Measurements from ENCODE around the gene OTUD7B. TPM values are rescaled to one million over a fixed set of nuclear protein-coding genes. Genes with fewer than 3 reads are reported as not detected.

Gene OTUD7B
- total RNA-seq, 1 experiment from 2014 or later, result 23.5 TPM

DNA sequence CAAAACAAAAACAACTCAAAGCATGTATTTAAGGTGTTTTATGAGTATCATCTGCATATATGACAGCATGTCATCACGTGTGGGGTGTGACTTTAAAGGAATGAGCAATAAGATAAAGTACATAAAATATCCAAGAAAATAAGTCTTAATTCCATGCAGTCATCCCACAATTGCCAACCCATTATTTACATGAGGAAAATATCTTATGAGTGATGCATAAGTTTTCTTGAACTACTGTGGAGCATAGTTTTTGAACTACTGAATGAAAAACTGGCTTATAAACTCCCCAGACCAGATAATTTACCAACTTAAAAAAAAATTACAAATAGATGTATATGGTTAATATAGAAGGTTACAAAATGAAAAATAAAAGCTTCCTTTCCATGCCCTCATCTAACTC is 44.1 kb downstream of the OTUD7B start:
- H3K23ac ChIP-seq (ENCODE audit: insufficient read length, low read depth, low read length), result no peak overlapping the region
- no peak overlapping the region for H2BK5ac ChIP-seq (ENCODE audit: insufficient read length, low read length)
- H3K4me2 ChIP-seq (ENCODE audit: insufficient read depth, insufficient read length, low read length), result no peak overlapping the region
- H3K14ac ChIP-seq (ENCODE audit: insufficient read depth, low read length), result no peak overlapping the region
- no peaks in the 10 kb centered on the region for H3K4me1 Mint-ChIP-seq
- H3K27me3 ChIP-seq (ENCODE audit: insufficient read depth, low read length), result no peaks in the 10 kb centered on the region
- no peak overlapping the region for H3T11ph ChIP-seq (ENCODE audit: low read length)
- no peak overlapping the region for H2BK20ac ChIP-seq (ENCODE audit: low read depth, low read length, poor library complexity, severe bottlenecking)
- no peak overlapping the region for H2BK120ac ChIP-seq (ENCODE audit: low read depth, low read length, poor library complexity, severe bottlenecking)
- no peak overlapping the region for H3K27ac Mint-ChIP-seq
- H3K27me3 Mint-ChIP-seq (ENCODE audit: low read depth), result no peaks in the 10 kb centered on the region
- H3K9me3 Mint-ChIP-seq, result no peaks in the 10 kb centered on the region
- no peak overlapping the region for H4K5ac ChIP-seq (ENCODE audit: insufficient read length, low read depth, low read length)
- no peak overlapping the region for H2BK12ac ChIP-seq (ENCODE audit: insufficient read length, low read depth, low read length)
- H3K23me2 ChIP-seq (ENCODE audit: insufficient read length, low read depth, low read length, poor library complexity, severe bottlenecking), result no peaks in the 10 kb centered on the region
- no peak overlapping the region for H3K4ac ChIP-seq (ENCODE audit: low read depth, low read length)
- H3K9ac ChIP-seq (ENCODE audit: extremely low read depth, insufficient read length, low read length), result no peak overlapping the region
- H4K20me1 ChIP-seq (ENCODE audit: control insufficient read depth, insufficient read depth, insufficient read length), result no peaks in the 10 kb centered on the region
- H3K4me3 Mint-ChIP-seq, result no peak overlapping the region
- H3K36me3 Mint-ChIP-seq (ENCODE audit: insufficient read depth in 1 of 3, low read depth in 3 of 3), result peaks cover 15 to 51% (median 49%) of the 10 kb centered on the region in 3 experiments; a peak in 6 of 7 replicates
- H3K4me1 ChIP-seq (ENCODE audit: insufficient read depth, low read length), result no peaks in the 10 kb centered on the region
- no peak overlapping the region for H2AK5ac ChIP-seq (ENCODE audit: insufficient read length, low read length)
- H2AFZ ChIP-seq (ENCODE audit: low read length), result no peak overlapping the region
- TF ChIP-seq, protein P1, sequence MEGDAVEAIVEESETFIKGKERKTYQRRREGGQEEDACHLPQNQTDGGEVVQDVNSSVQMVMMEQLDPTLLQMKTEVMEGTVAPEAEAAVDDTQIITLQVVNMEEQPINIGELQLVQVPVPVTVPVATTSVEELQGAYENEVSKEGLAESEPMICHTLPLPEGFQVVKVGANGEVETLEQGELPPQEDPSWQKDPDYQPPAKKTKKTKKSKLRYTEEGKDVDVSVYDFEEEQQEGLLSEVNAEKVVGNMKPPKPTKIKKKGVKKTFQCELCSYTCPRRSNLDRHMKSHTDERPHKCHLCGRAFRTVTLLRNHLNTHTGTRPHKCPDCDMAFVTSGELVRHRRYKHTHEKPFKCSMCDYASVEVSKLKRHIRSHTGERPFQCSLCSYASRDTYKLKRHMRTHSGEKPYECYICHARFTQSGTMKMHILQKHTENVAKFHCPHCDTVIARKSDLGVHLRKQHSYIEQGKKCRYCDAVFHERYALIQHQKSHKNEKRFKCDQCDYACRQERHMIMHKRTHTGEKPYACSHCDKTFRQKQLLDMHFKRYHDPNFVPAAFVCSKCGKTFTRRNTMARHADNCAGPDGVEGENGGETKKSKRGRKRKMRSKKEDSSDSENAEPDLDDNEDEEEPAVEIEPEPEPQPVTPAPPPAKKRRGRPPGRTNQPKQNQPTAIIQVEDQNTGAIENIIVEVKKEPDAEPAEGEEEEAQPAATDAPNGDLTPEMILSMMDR (conservative IDR thresholded peaks at IDR 0.05), result no peak
- H3K56ac ChIP-seq (ENCODE audit: insufficient read length, low read depth, low read length), result no peak overlapping the region
- WGBS (ENCODE audit: extremely low coverage, insufficient read length, low lambda C conversion rate), result no CpG with 5 or more reads among the region's 1 CpG
- H3K27ac ChIP-seq (ENCODE audit: insufficient read length, low read depth, low read length), result no peak overlapping the region
- no peaks in the 10 kb centered on the region for H3K79me2 ChIP-seq (ENCODE audit: insufficient read depth, low read length)
- no peak overlapping the region for H2BK15ac ChIP-seq (ENCODE audit: low read depth, low read length)
- no peak overlapping the region for H3K18ac ChIP-seq (ENCODE audit: insufficient read length, low read depth, low read length)
- H4K91ac ChIP-seq (ENCODE audit: insufficient read length, low read depth, low read length), result no peak overlapping the region
- no peaks in the 10 kb centered on the region for H3K9me3 ChIP-seq (ENCODE audit: control insufficient read depth, low read depth, low read length)
- H3K79me1 ChIP-seq (ENCODE audit: insufficient read depth, low read depth, low read length, poor library complexity, severe bottlenecking), result no peaks in the 10 kb centered on the region
- no peak overlapping the region for H4K8ac ChIP-seq (replicated peaks; ENCODE audit: insufficient read length, low read depth, low read length)
- DNase-seq, result no peak
